Hepatocyte (in vitro differentiated cells): ENCODE measurements around the gene QRFP. TPM values are rescaled to one million over a fixed set of nuclear protein-coding genes. Genes with fewer than 3 reads are reported as not detected.

Source experiments
- DNase-seq: peaks from one replicate; pipeline ENCODE4 v3.0.0-alpha.2; 2016; ENCODE audit warnings: low spot score
- H2AFZ ChIP-seq: fragments of 200-600 bp; sonication (generic); 2 replicates; pipeline ENCODE4 v1.6.0; 2016; ENCODE audit warnings: antibody characterized with exemption, mild to moderate bottlenecking
- H3K27ac ChIP-seq: fragments of 200-600 bp; sonication (generic); 2 replicates; pipeline ENCODE4 v1.5.1; 2016; ENCODE audit warnings: mild to moderate bottlenecking
- H3K27me3 ChIP-seq: fragments of 200-600 bp; sonication (generic); 2 replicates; pipeline ENCODE4 v1.6.1; 2016
- H3K36me3 ChIP-seq: fragments of 200-600 bp; sonication (generic); replicated peaks from 2 replicates; pipeline ENCODE4 v1.5.1; 2016; ENCODE audit warnings: low read depth; ENCODE audit not compliant: insufficient read depth
- H3K4me1 ChIP-seq: fragments of 200-600 bp; sonication (generic); 2 replicates; pipeline ENCODE4 v1.5.1; 2016; ENCODE audit warnings: mild to moderate bottlenecking, moderate library complexity; ENCODE audit not compliant: insufficient read depth
- H3K4me2 ChIP-seq: fragments of 200-600 bp; sonication (generic); 2 replicates; pipeline ENCODE4 v1.6.0; 2016
- H3K4me3 ChIP-seq: fragments of 200-600 bp; sonication (generic); 2 replicates; pipeline ENCODE4 v1.5.1; 2016; ENCODE audit warnings: mild to moderate bottlenecking
- H3K79me2 ChIP-seq: fragments of 200-600 bp; sonication (generic); 2 replicates; pipeline ENCODE4 v1.6.0; 2017; ENCODE audit warnings: mild to moderate bottlenecking
- H3K9me2 ChIP-seq: fragments of 200-600 bp; sonication (generic); replicated peaks from 2 replicates; pipeline ENCODE4 v1.6.0; 2017; ENCODE audit warnings: mild to moderate bottlenecking; ENCODE audit not compliant: insufficient read depth
- H3K9me3 ChIP-seq: fragments of 200-600 bp; sonication (generic); 2 replicates; pipeline ENCODE4 v1.5.1; 2016; ENCODE audit warnings: low read depth, mild to moderate bottlenecking
- H4K20me1 ChIP-seq: fragments of 200-600 bp; sonication (generic); 2 replicates; pipeline ENCODE4 v1.6.0; 2016; ENCODE audit warnings: mild to moderate bottlenecking; ENCODE audit not compliant: insufficient read depth, poor library complexity, severe bottlenecking
- CTCF ChIP-seq: fragments of 200-600 bp; sonication (generic); IDR thresholded peaks from 2 replicates; pipeline ENCODE4 v1.5.1; 2016; ENCODE audit warnings: antibody characterized with exemption, mild to moderate bottlenecking; ENCODE audit not compliant: poor library complexity
- EZH2 ChIP-seq: fragments of 200-600 bp; sonication (generic); IDR thresholded peaks from 2 replicates; pipeline ENCODE4 v1.6.1; 2016; ENCODE audit warnings: antibody characterized with exemption, mild to moderate bottlenecking, borderline replicate concordance
- EZH2phosphoT487 ChIP-seq: fragments of 200-600 bp; sonication (generic); IDR thresholded peaks from one replicate; pipeline ENCODE4 v1.6.1; 2018; ENCODE audit warnings: antibody characterized with exemption, mild to moderate bottlenecking, low read depth, moderate library complexity; ENCODE audit not compliant: unreplicated experiment, severe bottlenecking
- WGBS: methylation state at CpG from one replicate; pipeline ENCODE4 v1.1.6; 2016; ENCODE audit warnings: low lambda C conversion rate; ENCODE audit errors: missing lambda C conversion rate; 5-methylcytosine and 5-hydroxymethylcytosine counted together
- polyA plus RNA-seq: library from polyadenylated mRNA; unstranded; fragments of >200 nt; fragmentation: Nextera tagmentation; extraction: Ambion mirVana; gene quantifications from 2 replicates; pipeline ENCODE4 v1.2.1, GENCODE V29; 2016
- total RNA-seq: library from RNA; depleted of rRNA; stranded (reverse); fragments of >200 nt; gene quantifications from 2 replicates; pipeline ENCODE4 v1.2.3, GENCODE V29; 2014

QRFP gene
- total and polyA plus RNA-seq, 2 experiments from 2014 or later, result 0.21 TPM; not detected in 1

- H3K4me1 ChIP-seq, result no peaks in the 10 kb centered on the region
- no peaks in the 10 kb centered on the region for H3K9me2 ChIP-seq
- no peak overlapping the region for H2AFZ ChIP-seq
- TF ChIP-seq EZH2phosphoT487, result no peak
- no peak for TF ChIP-seq CTCF
- no peak for TF ChIP-seq EZH2
- WGBS, result 66% methylated on average over 14 of the region's 14 CpGs
- no peak for DNase-seq
- no peak overlapping the region for H3K4me3 ChIP-seq
- no peaks in the 10 kb centered on the region for H3K36me3 ChIP-seq
- no peaks in the 10 kb centered on the region for H3K79me2 ChIP-seq
- no peak overlapping the region for H3K27ac ChIP-seq
- no peak overlapping the region for H3K4me2 ChIP-seq
- H3K9me3 ChIP-seq, result no peaks in the 10 kb centered on the region
- H3K27me3 ChIP-seq, result peaks cover 38% of the 10 kb centered on the region
- H4K20me1 ChIP-seq, result no peaks in the 10 kb centered on the region
Measured at GRCh38 chr9:130943777-130944176, 47.2 kb upstream of the QRFP start.

GRCh38 chr9:130943221-130943620 lies 46.6 kb upstream of the QRFP start:
- no peaks in the 10 kb centered on the region for H3K9me3 ChIP-seq
- H3K27me3 ChIP-seq, result peaks cover 41% of the 10 kb centered on the region
- H3K4me2 ChIP-seq, result no peak overlapping the region
- no peaks in the 10 kb centered on the region for H3K4me1 ChIP-seq
- no peaks in the 10 kb centered on the region for H3K79me2 ChIP-seq
- H3K4me3 ChIP-seq, result no peak overlapping the region
- H3K27ac ChIP-seq, result no peak overlapping the region
- no peaks in the 10 kb centered on the region for H3K36me3 ChIP-seq
- DNase-seq, result no peak
- 77% methylated on average over 13 of the region's 13 CpGs for WGBS
- no peaks in the 10 kb centered on the region for H3K9me2 ChIP-seq
- H2AFZ ChIP-seq, result no peak overlapping the region
- TF ChIP-seq EZH2phosphoT487 (no peak), CTCF (no peak), EZH2 (no peak)
- H4K20me1 ChIP-seq, result no peaks in the 10 kb centered on the region

GRCh38 chr9:130942679-130943078 lies 46.1 kb upstream of the QRFP start:
- Histone ChIP-seq H3K4me1 (no peaks in the 10 kb centered on the region), H2AFZ (no peak overlapping the region), H3K4me3 (no peak overlapping the region), H3K79me2 (no peaks in the 10 kb centered on the region), H3K36me3 (no peaks in the 10 kb centered on the region), H4K20me1 (no peaks in the 10 kb centered on the region), H3K27me3 (peaks cover 46% of the 10 kb centered on the region), H3K4me2 (no peak overlapping the region), H3K9me2 (no peaks in the 10 kb centered on the region), H3K27ac (no peak overlapping the region), H3K9me3 (no peaks in the 10 kb centered on the region)
- DNase-seq, result no peak
- 92% methylated on average over 10 of the region's 10 CpGs for WGBS
- no peak for TF ChIP-seq EZH2phosphoT487
- no peak for TF ChIP-seq CTCF
- no peak for TF ChIP-seq EZH2

- DNase-seq, result no peak
- no peak overlapping the region for H3K4me3 ChIP-seq
- 91% methylated on average over 6 of the region's 6 CpGs for WGBS
- no peaks in the 10 kb centered on the region for H3K36me3 ChIP-seq
- H3K9me2 ChIP-seq, result no peaks in the 10 kb centered on the region
- H3K27me3 ChIP-seq, result peaks cover 52% of the 10 kb centered on the region
- no peak overlapping the region for H2AFZ ChIP-seq
- H3K4me2 ChIP-seq, result no peak overlapping the region
- H3K27ac ChIP-seq, result no peak overlapping the region
- TF ChIP-seq CTCF, result no peak
- no peak for TF ChIP-seq EZH2
- TF ChIP-seq EZH2phosphoT487, result no peak
- H3K9me3 ChIP-seq, result no peaks in the 10 kb centered on the region
- no peaks in the 10 kb centered on the region for H3K79me2 ChIP-seq
- H3K4me1 ChIP-seq, result no peaks in the 10 kb centered on the region
- H4K20me1 ChIP-seq, result no peaks in the 10 kb centered on the region
Measured at GRCh38 chr9:130942084-130942483, 45.5 kb upstream of the QRFP start.
